Measurements from ENCODE around the gene RC3H1. TPM values are rescaled to one million over a fixed set of nuclear protein-coding genes. Genes with fewer than 3 reads are reported as not detected.

The RC3H1 gene
- total RNA-seq, 1 experiment from 2014 or later, result 30.0 TPM

DNA sequence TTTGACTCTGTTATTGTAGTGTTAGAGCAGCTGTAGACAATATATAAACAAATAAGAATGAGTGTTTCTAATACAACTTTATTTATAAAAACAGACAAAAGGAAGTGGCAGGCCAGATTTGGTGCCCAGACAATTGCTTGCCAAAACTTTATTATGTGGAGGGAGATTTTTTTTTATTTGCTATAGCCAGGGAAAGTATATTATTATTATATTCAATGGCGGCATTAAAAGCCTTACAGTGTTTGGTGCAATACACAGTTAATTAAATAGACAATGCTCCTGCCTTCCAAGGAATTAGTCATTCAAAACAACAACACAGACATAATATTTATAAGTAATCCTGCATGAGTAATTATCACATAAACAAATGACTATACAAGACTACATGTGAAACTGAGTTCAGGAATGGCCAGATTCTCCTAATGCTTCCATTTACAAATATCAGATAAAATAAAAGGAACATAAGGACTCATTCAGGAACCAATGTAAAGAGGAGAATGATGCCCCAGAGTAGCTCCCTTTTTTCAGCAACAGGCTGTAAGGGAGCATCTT lies 10.6 kb upstream of the RC3H1 start:
- in situ Hi-C loops (cut with HindIII; ENCODE audit: low pct_unique_long_range_greater_than_20kb, low sequenced_read_pairs), result no loop called here
- no peak for DNase-seq (ENCODE audit: low read depth, low spot score)

DNA sequence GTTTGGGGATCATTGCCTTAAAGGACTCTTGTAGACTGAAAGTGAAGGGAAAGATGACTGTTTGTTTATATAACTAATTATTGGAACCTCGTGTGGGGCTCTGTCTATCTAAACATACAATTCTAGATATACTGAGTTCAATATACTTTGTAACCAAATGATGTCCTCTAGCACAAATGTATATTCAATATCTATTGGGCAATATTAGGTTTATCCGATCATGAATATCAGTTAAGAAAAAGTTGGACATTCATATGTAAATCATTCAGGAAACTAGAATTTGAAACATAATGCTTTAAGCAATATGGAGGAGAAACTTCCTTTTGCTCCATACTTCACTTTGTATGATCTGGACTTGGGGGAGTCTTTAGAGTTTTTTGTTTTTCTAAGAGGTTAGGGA lies 8.9 kb upstream of the RC3H1 start:
- DNase-seq (ENCODE audit: low read depth, low spot score), result no peak
- in situ Hi-C loops (cut with HindIII; ENCODE audit: low pct_unique_long_range_greater_than_20kb, low sequenced_read_pairs), result no loop called here

DNA sequence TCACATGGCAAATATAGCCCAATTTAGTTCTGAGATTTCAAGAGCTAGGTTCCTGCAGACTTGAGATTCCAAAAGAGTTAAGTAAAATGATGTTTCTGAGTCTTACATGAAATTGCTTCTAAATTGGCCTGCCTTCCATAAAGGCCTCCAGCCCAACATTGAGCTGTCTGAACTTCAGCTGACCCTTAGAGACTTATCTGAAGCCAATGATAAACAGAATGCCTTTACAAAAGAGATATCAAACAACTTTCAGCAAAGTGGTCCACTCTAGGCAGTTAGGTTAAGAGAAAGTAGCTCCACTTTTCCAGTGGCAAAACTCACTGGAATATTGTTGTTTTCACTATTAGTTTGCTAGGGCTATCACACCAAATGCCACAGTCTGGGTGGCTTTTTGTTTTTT lies 6.3 kb upstream of the RC3H1 start:
- in situ Hi-C loops (cut with HindIII; ENCODE audit: low pct_unique_long_range_greater_than_20kb, low sequenced_read_pairs), result no loop called here
- DNase-seq (ENCODE audit: low read depth, low spot score), result no peak

- peak; percentile 64 for DNase-seq (ENCODE audit: low read depth, low spot score)
- in situ Hi-C loops (cut with HindIII; ENCODE audit: low pct_unique_long_range_greater_than_20kb, low sequenced_read_pairs), result no loop called here
Measured at GRCh38 chr1:174023440-174023839, 1.3 kb upstream of the RC3H1 start.

- no peak for DNase-seq (ENCODE audit: low read depth, low spot score)
- in situ Hi-C loops (cut with HindIII; ENCODE audit: low pct_unique_long_range_greater_than_20kb, low sequenced_read_pairs), result no loop called here
Measured at GRCh38 chr1:174022976-174023277, 770 bp upstream of the RC3H1 start.

DNA sequence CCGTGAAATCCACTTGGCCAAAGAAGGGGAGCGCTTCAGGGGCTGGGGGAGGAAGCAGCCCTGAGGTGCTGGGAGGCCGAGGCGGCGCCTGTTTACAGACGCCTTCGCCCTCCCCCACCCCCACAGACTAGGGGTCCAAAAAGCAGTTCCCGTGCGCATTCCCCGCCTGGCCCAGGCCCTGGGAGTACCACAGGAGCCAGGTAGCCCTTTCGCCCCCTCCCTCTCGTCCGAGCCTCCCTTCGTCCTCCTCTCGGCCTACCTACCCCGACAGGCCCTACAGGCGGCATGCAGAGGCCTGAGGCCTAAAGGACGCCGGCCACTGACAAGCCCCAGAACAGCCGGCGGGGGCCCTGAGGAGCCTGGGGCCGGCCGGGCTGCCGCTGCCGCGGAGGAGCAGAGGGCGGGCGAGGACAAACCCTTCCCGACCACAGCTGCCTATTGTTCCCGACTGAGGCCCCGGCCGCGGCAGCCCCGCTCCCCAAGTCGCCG lies 522 bp downstream of the RC3H1 start:
- in situ Hi-C loops (cut with HindIII; ENCODE audit: low pct_unique_long_range_greater_than_20kb, low sequenced_read_pairs), result no loop called here
- DNase-seq (ENCODE audit: low read depth, low spot score), result peak; percentile 39

DNA sequence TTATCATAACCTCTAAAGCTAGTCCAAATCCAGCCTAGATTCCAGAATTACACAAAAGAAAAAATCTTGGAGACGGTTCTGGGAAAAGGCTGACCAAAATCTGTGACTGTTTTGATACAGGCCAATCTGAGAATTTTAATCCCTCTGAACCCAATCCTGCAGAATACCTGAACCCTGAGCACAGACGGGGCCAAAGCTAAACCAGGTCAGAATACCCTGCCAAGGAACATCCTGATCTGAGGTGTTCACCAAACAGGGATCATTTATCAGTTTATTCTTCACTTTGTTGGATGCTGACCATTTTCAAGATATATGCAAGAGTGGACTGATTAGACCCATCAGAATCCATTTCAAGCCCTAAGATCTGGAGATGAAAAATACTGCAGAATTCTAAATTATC lies 3.6 kb downstream of the RC3H1 start:
- DNase-seq (ENCODE audit: low read depth, low spot score), result no peak
- in situ Hi-C loops (cut with HindIII; ENCODE audit: low pct_unique_long_range_greater_than_20kb, low sequenced_read_pairs), result no loop called here

DNA sequence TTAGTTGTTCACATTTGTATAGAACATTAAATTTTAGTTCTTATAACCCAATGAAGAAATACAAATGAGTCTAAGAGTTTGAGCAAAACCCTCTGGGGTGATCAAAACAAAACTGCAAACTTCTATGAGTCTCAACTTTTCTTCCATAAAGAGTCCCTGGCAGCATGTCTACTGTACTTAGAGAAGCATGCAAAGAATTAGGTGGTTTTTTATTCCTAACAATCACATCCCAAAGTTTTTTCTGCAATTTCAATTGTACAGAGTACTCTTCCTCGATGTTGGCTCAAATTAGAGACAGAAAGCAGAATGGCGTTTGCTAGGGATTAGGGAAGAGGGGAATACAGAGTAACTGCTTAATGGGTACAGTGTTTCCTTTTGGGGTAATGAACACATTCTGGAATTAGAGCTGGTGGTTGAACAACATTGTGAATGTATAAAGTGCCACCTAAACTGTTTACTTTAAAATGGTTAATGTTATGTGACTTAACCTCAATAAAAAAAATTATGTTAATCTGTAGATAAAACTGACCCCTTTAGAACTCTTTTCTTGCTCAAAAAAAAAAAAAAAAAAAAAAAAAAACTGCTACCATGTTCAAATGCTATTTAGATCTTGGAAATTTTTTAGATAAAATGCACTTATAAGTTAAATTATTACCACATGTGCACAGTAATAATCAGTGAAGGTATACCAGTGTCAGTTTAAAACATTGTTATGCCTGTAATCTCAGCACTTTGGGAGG lies 4.8 kb downstream of the RC3H1 start:
- in situ Hi-C loops (cut with HindIII; ENCODE audit: low pct_unique_long_range_greater_than_20kb, low sequenced_read_pairs), result no loop called here
- DNase-seq (ENCODE audit: low read depth, low spot score), result no peak

DNA sequence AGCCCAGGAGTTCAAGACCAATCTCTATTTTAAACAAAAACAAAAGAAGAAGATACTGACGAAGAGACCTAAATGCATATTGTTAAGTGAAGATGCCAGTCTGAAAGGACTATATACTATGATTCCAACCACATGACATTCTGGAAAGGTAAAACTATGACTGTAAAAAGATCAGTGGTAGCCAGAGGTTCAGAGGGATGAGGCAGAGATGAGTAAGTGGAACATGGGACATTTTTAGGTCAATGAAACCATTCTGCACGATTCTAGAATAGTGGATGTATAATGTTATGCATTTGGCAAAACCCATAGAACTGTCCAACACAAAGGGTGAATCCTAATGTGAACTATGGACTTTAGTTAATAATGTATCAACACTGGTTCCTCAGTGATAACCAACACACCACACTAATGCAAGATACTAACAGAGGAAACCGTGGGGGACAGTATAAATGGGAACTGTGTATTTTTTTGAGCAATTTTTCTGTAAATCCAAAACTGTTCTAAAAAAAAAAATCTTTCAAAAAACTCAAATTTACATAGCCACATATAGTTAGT lies 8.2 kb downstream of the RC3H1 start:
- in situ Hi-C loops (cut with HindIII; ENCODE audit: low pct_unique_long_range_greater_than_20kb, low sequenced_read_pairs), result no loop called here
- DNase-seq (ENCODE audit: low read depth, low spot score), result peak; percentile 2

DNA sequence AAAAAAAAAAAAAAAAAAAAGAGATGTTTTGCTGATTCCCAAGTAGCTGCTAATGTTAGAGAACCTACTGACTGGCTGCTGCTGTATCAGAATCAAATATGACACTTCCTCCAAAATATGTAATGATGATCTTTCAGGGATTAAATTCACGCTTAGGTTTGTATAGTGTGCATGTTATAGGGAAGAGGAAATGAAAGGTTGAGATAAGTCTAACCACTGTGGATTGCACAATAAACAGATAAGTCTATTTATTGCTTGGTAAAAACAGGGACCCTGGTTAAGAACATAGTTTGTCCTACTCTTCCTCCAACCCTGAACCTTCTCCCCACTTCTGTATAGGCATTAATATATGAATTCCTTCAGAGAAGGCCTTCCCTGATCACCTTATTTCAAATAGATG lies 13.2 kb downstream of the RC3H1 start:
- DNase-seq (ENCODE audit: low read depth, low spot score), result no peak
- in situ Hi-C loops (cut with HindIII; ENCODE audit: low pct_unique_long_range_greater_than_20kb, low sequenced_read_pairs), result no loop called here

GRCh38 chr1:174008269-174008668 lies 13.9 kb downstream of the RC3H1 start:
- in situ Hi-C loops (cut with HindIII; ENCODE audit: low pct_unique_long_range_greater_than_20kb, low sequenced_read_pairs), result no loop called here
- no peak for DNase-seq (ENCODE audit: low read depth, low spot score)

GRCh38 chr1:174007851-174008250 lies 14.3 kb downstream of the RC3H1 start:
- no peak for DNase-seq (ENCODE audit: low read depth, low spot score)
- in situ Hi-C loops (cut with HindIII; ENCODE audit: low pct_unique_long_range_greater_than_20kb, low sequenced_read_pairs), result no loop called here

DNA sequence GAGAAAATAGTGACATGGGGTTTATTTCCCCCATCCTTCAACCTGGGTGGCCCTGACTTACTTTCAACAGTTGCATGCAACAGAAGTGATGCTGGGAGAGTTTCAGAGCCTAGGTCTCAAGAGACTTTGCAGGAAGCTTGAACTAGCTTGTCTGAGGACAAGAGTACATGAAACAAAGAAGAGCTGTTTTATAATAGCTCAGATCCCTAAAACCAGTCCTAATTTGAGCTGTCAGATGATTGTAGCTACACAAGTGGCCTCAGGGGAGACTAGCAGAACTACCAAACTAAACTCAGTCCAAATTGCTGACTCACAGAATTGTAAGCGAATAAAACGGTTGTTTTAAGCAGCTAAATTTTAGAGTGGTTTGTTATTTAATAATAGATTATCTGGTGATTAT lies 17.1 kb downstream of the RC3H1 start:
- in situ Hi-C loops (cut with HindIII; ENCODE audit: low pct_unique_long_range_greater_than_20kb, low sequenced_read_pairs), result no loop called here
- peak; percentile 98 for DNase-seq (ENCODE audit: low read depth, low spot score)

GRCh38 chr1:174003867-174004266 lies 18.3 kb downstream of the RC3H1 start:
- in situ Hi-C loops (cut with HindIII; ENCODE audit: low pct_unique_long_range_greater_than_20kb, low sequenced_read_pairs), result no loop called here
- no peak for DNase-seq (ENCODE audit: low read depth, low spot score)

GRCh38 chr1:174001573-174001972 lies 20.6 kb downstream of the RC3H1 start:
- in situ Hi-C loops (cut with HindIII; ENCODE audit: low pct_unique_long_range_greater_than_20kb, low sequenced_read_pairs), result no loop called here
- no peak for DNase-seq (ENCODE audit: low read depth, low spot score)

DNA sequence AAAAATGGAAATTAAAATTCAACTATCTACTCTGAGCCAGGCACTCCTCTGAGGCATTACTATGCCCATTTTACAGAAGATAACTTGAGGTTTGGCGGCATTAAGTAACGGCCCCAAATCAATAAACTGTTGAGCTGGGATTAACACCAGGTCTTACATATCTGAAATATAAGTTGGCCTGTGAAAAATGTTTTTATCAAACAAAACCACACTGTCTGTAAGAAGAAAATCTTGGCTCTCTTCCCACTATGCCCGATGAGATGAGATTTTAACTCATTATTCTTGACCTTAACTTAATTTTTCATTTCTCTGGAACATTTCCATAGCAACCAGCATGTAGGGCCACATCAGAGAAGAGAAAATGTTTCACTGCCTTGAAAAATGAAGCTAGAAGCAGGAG lies 21.8 kb downstream of the RC3H1 start:
- in situ Hi-C loops (cut with HindIII; ENCODE audit: low pct_unique_long_range_greater_than_20kb, low sequenced_read_pairs), result no loop called here

DNA sequence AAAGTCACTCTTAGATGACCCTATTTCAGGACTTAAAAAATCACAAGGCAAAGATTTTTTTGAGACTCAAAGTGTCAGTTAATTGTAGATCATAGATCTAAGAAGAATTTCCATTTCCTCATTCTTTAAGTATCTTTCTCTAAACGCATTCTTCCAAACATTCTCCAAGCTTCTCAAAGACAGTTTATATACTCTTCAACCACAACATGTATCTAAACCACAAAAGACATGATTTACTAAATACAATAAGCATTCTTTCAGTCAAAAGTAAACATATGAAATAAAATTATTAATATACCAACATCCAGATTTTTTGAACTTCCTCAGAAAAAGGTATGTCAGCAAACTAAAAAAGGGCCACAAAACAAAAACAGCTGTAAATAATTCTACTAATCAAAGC lies 24.4 kb downstream of the RC3H1 start:
- in situ Hi-C loops (cut with HindIII; ENCODE audit: low pct_unique_long_range_greater_than_20kb, low sequenced_read_pairs), result no loop called here
- no peak for DNase-seq (ENCODE audit: low read depth, low spot score)

More for the DNA sequence above, 21.8 kb downstream of the RC3H1 start:
- no peak for DNase-seq (ENCODE audit: low read depth, low spot score)

GRCh38 chr1:173996995-173997394 lies 25.2 kb downstream of the RC3H1 start:
- in situ Hi-C loops (cut with HindIII; ENCODE audit: low pct_unique_long_range_greater_than_20kb, low sequenced_read_pairs), result no loop called here
- DNase-seq (ENCODE audit: low read depth, low spot score), result no peak

DNA sequence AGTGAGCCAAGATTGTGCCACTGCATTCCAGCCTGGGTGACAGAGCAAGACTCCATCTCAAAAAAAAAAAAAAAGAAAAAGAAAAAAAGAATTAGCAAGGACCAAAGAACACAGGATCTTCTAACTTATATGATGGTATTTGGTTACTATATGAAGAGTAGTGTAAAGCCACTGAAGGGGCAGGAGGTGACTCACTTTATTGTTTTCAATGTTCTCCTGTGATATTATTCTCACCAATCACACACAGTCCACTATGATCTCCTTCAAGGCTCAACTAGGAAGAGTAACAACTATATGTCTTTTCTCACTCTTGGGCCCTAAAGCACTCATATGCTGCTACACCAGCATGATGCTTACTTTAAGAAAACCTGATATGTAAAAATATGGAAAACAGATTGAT lies 26.7 kb downstream of the RC3H1 start:
- in situ Hi-C loops (cut with HindIII; ENCODE audit: low pct_unique_long_range_greater_than_20kb, low sequenced_read_pairs), result no loop called here
- no peak for DNase-seq (ENCODE audit: low read depth, low spot score)

Measured in SK-MEL-5 (cell line).